Vagina (tissue), 2 donors: Measurements from ENCODE around the gene PEX13.

ENCODE experiments used
- CTCF ChIP-seq, 3 experiments: fragments of 450-650 bp in 2 of 3; fragments of 200-600 bp in 1 of 3; sonication (generic) in 1 of 3; IDR thresholded peaks; one replicate each; pipeline ENCODE4 v1.5.1; 2017 to 2019; ENCODE audit warnings: antibody characterized with exemption in 3 of 3, mild to moderate bottlenecking in 2 of 3, moderate library complexity in 2 of 3
- POLR2AphosphoS5 ChIP-seq, 2 donors: sonication (generic); formaldehyde crosslinking; IDR thresholded peaks; one replicate each; pipeline ENCODE4 v1.9.0; 2017; ENCODE audit warnings: antibody characterized with exemption in 2 of 2, mild to moderate bottlenecking in 2 of 2, low read depth in 1 of 2; ENCODE audit not compliant: insufficient read depth in 1 of 2

- no peak for TF ChIP-seq POLR2AphosphoS5 (IDR thresholded peaks at IDR 0.05; ENCODE audit: insufficient read depth in 1 of 2, low read depth in 1 of 2)
- no peak for TF ChIP-seq CTCF (IDR thresholded peaks at IDR 0.05)
These were observed 28.3 kb upstream of the PEX13 start for GRCh38 chr2:60989259-60989658.
